HG02588 (cell line): ENCODE data around the gene FMO2.

Experiments used
- ATAC-seq: cut with Tn5 transposase; IDR thresholded peaks from one replicate; pipeline ENCODE4 v1.9.1; 2021; ENCODE audit warnings: mild to moderate bottlenecking, moderate library complexity; ENCODE audit not compliant: unreplicated experiment

FMO2 gene

GRCh38 chr1:171254859-171255258 is 69.8 kb downstream of the FMO2 start:
- no peak for ATAC-seq

GRCh38 chr1:171256940-171257606 is 72.0 kb downstream of the FMO2 start:
- no peak for ATAC-seq

GRCh38 chr1:171257607-171258076 is 72.5 kb downstream of the FMO2 start:
- no peak for ATAC-seq

DNA sequence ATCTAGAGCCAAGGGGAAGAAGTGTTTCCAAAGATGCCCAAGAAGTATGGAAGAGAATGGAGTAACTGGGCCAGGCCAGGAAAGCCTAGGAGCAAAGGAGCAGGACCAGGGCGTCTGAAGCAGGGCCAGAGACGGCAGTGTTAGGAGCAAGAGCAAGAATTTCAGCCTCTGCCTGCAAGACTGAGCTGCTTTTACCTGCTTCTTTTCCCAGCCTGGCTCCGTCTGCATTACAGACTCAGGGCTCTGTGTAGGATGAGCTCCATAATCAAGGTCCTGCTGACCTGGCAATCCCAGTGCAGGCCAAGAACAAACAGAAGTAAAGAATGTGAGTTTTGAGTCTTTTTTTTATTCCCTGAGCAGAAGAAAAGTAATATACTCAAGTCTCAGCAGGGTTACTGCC is 73.3 kb downstream of the FMO2 start:
- no peak for ATAC-seq

DNA sequence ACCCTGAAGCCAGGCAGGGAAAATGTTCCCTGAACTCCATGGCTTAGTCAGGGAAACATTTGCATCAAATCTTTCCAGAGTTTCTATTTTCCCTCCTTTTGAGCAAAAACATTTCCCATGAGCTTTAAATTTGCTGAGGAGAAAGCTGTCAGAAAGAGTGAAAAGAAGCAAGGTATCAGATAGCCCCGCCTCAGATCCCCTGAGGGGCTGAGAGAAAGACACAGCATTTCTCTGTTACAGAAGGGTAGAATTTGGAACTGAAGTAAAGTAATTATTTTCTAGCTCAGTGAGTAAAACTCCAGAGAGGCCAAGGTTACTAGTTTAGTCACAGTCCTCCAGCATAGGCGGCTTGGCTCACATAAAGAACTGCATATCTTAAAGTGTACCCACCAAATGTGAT is 73.8 kb downstream of the FMO2 start:
- ATAC-seq = no peak
